Epidermal melanocyte (primary cell): ENCODE results near the gene RNASE13.

ENCODE experiments used
- DNase-seq: peaks from one replicate; pipeline ENCODE4 v3.0.0; 2011; ENCODE audit warnings: low spot score; ENCODE audit not compliant: insufficient read length

Gene RNASE13

GRCh38 chr14:21034707-21035106 is at the start of gene RNASE13:
Gene RNASE13, minus strand, starts transcription at chr14:21034807. Its CDS starts 519 bp downstream, at chr14:21034288.
- no peak for DNase-seq

GRCh38 chr14:21084396-21084795 is 49.8 kb upstream of the RNASE13 start:
- no peak for DNase-seq

GRCh38 chr14:21083565-21084325 is 49.1 kb upstream of the RNASE13 start:
- no peak for DNase-seq

- DNase-seq = no peak
Observed at GRCh38 chr14:21081521-21082142, 47.0 kb upstream of the RNASE13 start.

GRCh38 chr14:21078726-21079125 is 44.1 kb upstream of the RNASE13 start:
- DNase-seq = no peak

- no peak for DNase-seq
Observed at GRCh38 chr14:21078287-21078686, 43.7 kb upstream of the RNASE13 start.

GRCh38 chr14:21077672-21078071 is 43.1 kb upstream of the RNASE13 start:
- no peak for DNase-seq

- no peak for DNase-seq
Observed at GRCh38 chr14:21075719-21076437, 41.3 kb upstream of the RNASE13 start.

- no peak for DNase-seq
Observed at GRCh38 chr14:21074398-21075272, 40.0 kb upstream of the RNASE13 start.

- DNase-seq = no peak
Observed at GRCh38 chr14:21073921-21074320, 39.3 kb upstream of the RNASE13 start.

- DNase-seq = no peak
Observed at GRCh38 chr14:21072781-21073339, 38.3 kb upstream of the RNASE13 start.

GRCh38 chr14:21072031-21072473 is 37.4 kb upstream of the RNASE13 start:
- DNase-seq = peak; percentile 50

- peak; percentile 84 for DNase-seq
Observed at GRCh38 chr14:21071225-21072030, 36.8 kb upstream of the RNASE13 start.

GRCh38 chr14:21070610-21071224 is 36.1 kb upstream of the RNASE13 start:
- no peak for DNase-seq

GRCh38 chr14:21070083-21070609 is 35.5 kb upstream of the RNASE13 start, which contains the start of gene ARHGEF40:
Gene ARHGEF40, plus strand, starts transcription at chr14:21070304. Its CDS starts 93 bp downstream, at chr14:21070397.
- DNase-seq = no peak

GRCh38 chr14:21069388-21070082 is 34.9 kb upstream of the RNASE13 start:
- DNase-seq = peak; percentile 78

- DNase-seq = no peak
Observed at GRCh38 chr14:21068521-21069387, 34.1 kb upstream of the RNASE13 start.
